Gastrocnemius medialis (tissue), 4 donors: ENCODE results near the gene NCOA3. TPM values are rescaled to one million over a fixed set of nuclear protein-coding genes. Genes with fewer than 3 reads are reported as not detected.

ENCODE experiments used
- ATAC-seq, 2 donors: fragments of 150-250 bp; one replicate each; pipeline ENCODE4 v1.9.1; 2016
- DNase-seq, 2 donors: peaks; one replicate each; pipeline ENCODE4 v3.0.0-alpha.2; 2019
- H3K27ac ChIP-seq, 4 donors: fragments of 200-600 bp; sonication (generic); 1 replicate in 1 of 4; 2 replicates in 3 of 4; pipeline ENCODE4 v1.5.1; 2016 to 2018; ENCODE audit warnings: mild to moderate bottlenecking in 2 of 4, moderate library complexity in 1 of 4
- H3K27me3 ChIP-seq, 3 donors: fragments of 200-600 bp; sonication (generic) in 2 of 3; 1 replicate in 1 of 3; 2 replicates in 2 of 3; pipeline versions ENCODE4 v1.5.1 to v1.6.0; 2016 to 2019; ENCODE audit warnings: mild to moderate bottlenecking in 1 of 3, moderate library complexity in 1 of 3
- H3K36me3 ChIP-seq, 2 donors: fragments of 200-600 bp; sonication (generic) in 1 of 2; one replicate each; pipeline ENCODE4 v1.5.1; 2017 to 2018
- H3K4me1 ChIP-seq, 2 donors: fragments of 200-600 bp; sonication (generic) in 1 of 2; one replicate each; pipeline ENCODE4 v1.5.1; 2016 to 2017; ENCODE audit warnings: mild to moderate bottlenecking in 2 of 2
- H3K4me3 ChIP-seq, 4 donors: fragments of 200-600 bp; sonication (generic) in 3 of 4; 1 replicate in 1 of 4; 2 replicates in 3 of 4; pipeline ENCODE4 v1.5.1; 2016 to 2019; ENCODE audit warnings: mild to moderate bottlenecking in 2 of 4
- H3K9me3 ChIP-seq, 3 donors: fragments of 200-600 bp; sonication (generic) in 2 of 3; 1 replicate in 1 of 3; 2 replicates in 2 of 3; pipeline ENCODE4 v1.5.1; 2016 to 2019
- CTCF ChIP-seq, 5 experiments: fragments of 450-650 bp in 3 of 5; fragments of 200-600 bp in 2 of 5; sonication (generic) in 2 of 5; IDR thresholded peaks in 4 of 5; conservative IDR thresholded peaks in 1 of 5; 1 replicate in 4 of 5; 2 replicates in 1 of 5; pipeline ENCODE4 v1.5.1; 2016 to 2019; ENCODE audit warnings: antibody characterized with exemption in 5 of 5, mild to moderate bottlenecking in 3 of 5, moderate library complexity in 3 of 5
- POLR2A ChIP-seq, 2 donors: fragments of 450-650 bp; IDR thresholded peaks; one replicate each; pipeline ENCODE4 v1.6.1; 2017; ENCODE audit warnings: antibody characterized with exemption in 2 of 2, mild to moderate bottlenecking in 2 of 2, moderate library complexity in 2 of 2
- in situ Hi-C, 4 donors: fragments of 200-750 bp; cut with MboI; loops; one replicate each; pipeline versions ENCODE4 v1.15.0 to v1.8.0; 2017; ENCODE audit warnings: low sequenced_read_pairs in 4 of 4
- intact Hi-C: fragments of 100-400 bp; cut with DNase I; formaldehyde crosslinking; loops from one replicate; pipeline ENCODE4 v1.15.1; 2023; ENCODE audit warnings: low total_unique reads
- total RNA-seq, 4 donors: library from RNA; depleted of rRNA; stranded (reverse); fragments of >200 nt; gene quantifications; one replicate each; pipeline versions ENCODE4 v1.1.0 to v1.2.3, GENCODE V29; 2016

Gene NCOA3
- total RNA-seq, 4 donors from 2014 or later, result 52.5 to 86.1 (median 70.1) TPM

DNA sequence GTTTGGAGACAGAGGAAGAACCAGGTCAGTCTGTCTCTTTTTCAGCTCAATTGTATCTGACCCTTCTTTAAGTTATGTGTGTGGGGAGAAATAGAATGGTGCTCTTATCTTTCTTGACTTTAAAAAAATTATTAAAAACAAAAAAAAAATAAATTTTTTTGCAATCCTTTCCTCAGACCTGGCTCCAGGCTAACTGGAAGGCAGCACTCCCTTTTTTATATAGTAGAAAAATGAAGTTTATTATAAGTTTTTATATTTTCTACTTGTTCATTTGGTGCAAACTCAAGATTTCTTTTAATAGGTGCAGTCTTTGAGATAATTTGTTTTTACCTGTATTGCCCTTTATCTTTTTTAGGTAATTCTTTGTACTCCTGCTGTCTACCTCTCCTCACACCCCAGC lies 153.9 kb downstream of the NCOA3 start:
- TF ChIP-seq POLR2A (IDR thresholded peaks at IDR 0.05) (no peak), CTCF (IDR thresholded peaks at IDR 0.05 in 4 of 5, conservative IDR thresholded peaks at IDR 0.05 in 1 of 5) (no peak)
- DNase-seq, result no peak
- intact Hi-C loops, result no loop called here
- Histone ChIP-seq H3K36me3 (peaks cover 3 to 53% of the 10 kb centered on the region in 2 donors), H3K27ac (no peak overlapping the region), H3K4me3 (no peak overlapping the region), H3K27me3 (no peaks in the 10 kb centered on the region), H3K9me3 (no peaks in the 10 kb centered on the region), H3K4me1 (no peaks in the 10 kb centered on the region)
- no peak for ATAC-seq
- in situ Hi-C loops, result no loop called here

DNA sequence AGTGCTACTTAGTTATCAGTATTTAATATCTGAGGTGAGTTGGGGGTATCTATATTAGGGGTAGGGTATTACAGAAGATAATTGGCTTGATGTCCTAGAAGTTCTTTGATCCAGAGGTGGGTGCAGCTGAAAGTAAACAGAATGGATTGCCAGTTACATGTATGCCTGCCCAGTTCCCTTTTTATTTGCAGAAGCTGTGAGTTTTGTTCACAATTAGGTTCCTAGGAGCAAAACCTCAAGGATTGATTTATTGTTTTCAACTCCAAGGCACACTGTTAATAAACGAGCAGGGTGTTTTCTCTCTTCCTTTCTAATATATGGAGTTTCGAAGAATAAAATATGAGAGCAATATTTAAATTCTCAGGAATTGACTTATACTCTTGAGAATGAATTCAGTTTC lies 154.6 kb downstream of the NCOA3 start:
- Histone ChIP-seq H3K4me3 (no peak overlapping the region), H3K4me1 (no peaks in the 10 kb centered on the region), H3K27me3 (no peaks in the 10 kb centered on the region), H3K9me3 (no peaks in the 10 kb centered on the region), H3K36me3 (peaks cover 3 to 46% of the 10 kb centered on the region in 2 donors), H3K27ac (no peak overlapping the region)
- intact Hi-C loops, result no loop called here
- ATAC-seq, result no peak
- in situ Hi-C loops, result no loop called here
- TF ChIP-seq POLR2A (IDR thresholded peaks at IDR 0.05) (no peak), CTCF (IDR thresholded peaks at IDR 0.05 in 4 of 5, conservative IDR thresholded peaks at IDR 0.05 in 1 of 5) (no peak)
- DNase-seq, result no peak

DNA sequence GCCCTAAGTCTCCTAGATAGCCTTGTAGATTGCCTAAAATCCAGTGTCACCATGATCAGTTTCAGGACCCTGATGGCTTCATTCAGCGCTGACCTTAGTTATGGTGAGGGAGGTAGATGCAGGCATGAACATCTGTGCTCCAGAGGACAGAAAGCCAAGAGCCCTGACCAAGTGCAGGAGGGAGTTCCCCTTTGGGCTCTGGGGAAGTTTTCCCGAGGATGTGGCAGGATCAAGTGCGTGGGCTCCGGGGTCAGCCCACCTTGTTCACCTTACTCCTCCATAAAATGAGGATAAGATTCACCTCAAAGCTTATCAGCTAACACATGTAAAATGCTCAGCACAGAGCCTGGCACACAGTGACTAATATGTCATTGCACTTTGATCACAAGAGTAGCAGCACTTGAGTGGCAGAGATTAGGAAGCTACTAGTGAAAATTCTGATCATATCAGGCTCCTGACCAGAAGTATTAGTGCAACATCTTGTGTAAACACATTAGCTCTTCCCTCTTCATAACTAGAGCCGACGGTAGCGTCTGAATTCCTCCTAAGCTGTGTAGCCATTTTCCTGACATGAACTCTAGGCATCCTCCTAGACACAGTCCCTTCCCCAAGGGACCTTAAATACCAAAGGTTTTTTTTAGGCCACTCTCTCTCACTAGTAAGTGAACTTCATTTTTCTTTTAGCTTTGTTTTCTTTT lies 158.4 kb downstream of the NCOA3 start:
- H3K4me1 ChIP-seq, result no peaks in the 10 kb centered on the region
- TF ChIP-seq CTCF (IDR thresholded peaks at IDR 0.05 in 4 of 5, conservative IDR thresholded peaks at IDR 0.05 in 1 of 5) (no peak), POLR2A (IDR thresholded peaks at IDR 0.05) (no peak)
- in situ Hi-C loops (no loop called here), intact Hi-C loops (no loop called here)
- H3K9me3 ChIP-seq, result no peaks in the 10 kb centered on the region
- H3K27ac ChIP-seq, result no peak overlapping the region
- no peak overlapping the region for H3K4me3 ChIP-seq
- DNase-seq (no peak), ATAC-seq (no peak)
- peaks cover 0 to 9% of the 10 kb centered on the region in 2 donors for H3K36me3 ChIP-seq
- H3K27me3 ChIP-seq, result no peaks in the 10 kb centered on the region

DNA sequence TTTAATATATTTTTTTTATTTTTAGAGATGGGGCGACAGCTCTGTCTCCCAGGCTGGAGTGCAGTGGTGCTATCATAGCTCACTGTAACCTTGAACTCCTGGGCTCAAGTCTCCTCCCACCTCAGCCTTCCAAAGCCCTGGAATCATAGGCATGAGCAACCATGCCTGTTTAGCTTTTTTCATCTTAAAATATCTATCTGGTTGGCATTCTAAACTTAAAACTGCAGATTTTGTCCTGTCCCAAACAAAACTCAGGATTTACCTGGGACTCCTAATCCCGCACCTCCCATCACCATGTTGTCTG lies 158.9 kb downstream of the NCOA3 start:
- Histone ChIP-seq H3K4me1 (no peaks in the 10 kb centered on the region), H3K27me3 (no peaks in the 10 kb centered on the region), H3K4me3 (no peak overlapping the region), H3K27ac (no peak overlapping the region), H3K9me3 (no peaks in the 10 kb centered on the region), H3K36me3 (peaks cover 0 to 4% of the 10 kb centered on the region in 2 donors)
- intact Hi-C loops (no loop called here), in situ Hi-C loops (no loop called here)
- DNase-seq, result no peak
- TF ChIP-seq CTCF (IDR thresholded peaks at IDR 0.05 in 4 of 5, conservative IDR thresholded peaks at IDR 0.05 in 1 of 5) (no peak), POLR2A (IDR thresholded peaks at IDR 0.05) (no peak)
- no peak for ATAC-seq
